T-cell (primary cell): ENCODE results near the gene YLPM1. TPM values are rescaled to one million over a fixed set of nuclear protein-coding genes. Genes with fewer than 3 reads are reported as not detected.
A peak's percentile ranks its signal among the peaks of the same experiment; 100 is the strongest.

Experiments
- ATAC-seq, 4 experiments: fragments of 200-7000 bp in 3 of 4; fragments of 150-1000 bp in 1 of 4; cut with Tn5 transposase; replicated peaks in 1 of 4; 1 replicate in 3 of 4; 2 replicates in 1 of 4; pipeline ENCODE4 v1.10.0; 2021; ENCODE audit warnings: moderate library complexity in 3 of 4, mild to moderate bottlenecking in 2 of 4, moderate number of reproducible peaks in 1 of 4
- CTCF ChIA-PET, 2 donors: fragments of 300-600 bp; sonication (Branson Sonifier 250); formaldehyde crosslinking; loops; one replicate each; lab custom pipeline; 2022; ENCODE audit warnings: antibody characterized with exemption in 2 of 2; lab: Charles Lee
- POLR2A ChIA-PET, 2 donors: fragments of 300-600 bp; sonication (Branson Sonifier 250); formaldehyde crosslinking; loops; one replicate each; lab custom pipeline; 2022; ENCODE audit warnings: antibody characterized with exemption in 2 of 2; lab: Charles Lee
- DNase-seq, 35 experiments: peaks; one replicate each; pipeline versions ENCODE4 v3.0.0 to v3.0.0-alpha.2; 2013 to 2023
- H3K27ac ChIP-seq: one replicate; pipeline ENCODE4 v1.5.1; 2013; ENCODE audit warnings: low read length
- H3K27me3 ChIP-seq, 2 experiments: replicated peaks in 1 of 2; 1 replicate in 1 of 2; 2 replicates in 1 of 2; pipeline versions ENCODE4 v1.6.1 to v1.7.0; 2013; ENCODE audit warnings: low read length in 1 of 2, mixed read lengths in 1 of 2; ENCODE audit not compliant: control insufficient read depth in 2 of 2, insufficient read depth in 2 of 2; ENCODE audit errors: extremely low read depth in 1 of 2
- H3K36me3 ChIP-seq, 2 donors: 1 replicate in 1 of 2; 2 replicates in 1 of 2; pipeline versions ENCODE4 v1.6.1 to v1.7.0; 2013; ENCODE audit warnings: low read length in 1 of 2; ENCODE audit not compliant: control insufficient read depth in 2 of 2, insufficient read depth in 1 of 2; ENCODE audit errors: extremely low read depth in 1 of 2
- H3K4me1 ChIP-seq, 2 experiments: 1 replicate in 1 of 2; 2 replicates in 1 of 2; pipeline versions ENCODE4 v1.6.1 to v1.7.0; 2013; ENCODE audit warnings: low read length in 2 of 2, mixed read lengths in 1 of 2; ENCODE audit not compliant: insufficient read depth in 2 of 2, control insufficient read depth in 1 of 2; ENCODE audit errors: extremely low read depth in 1 of 2
- H3K4me3 ChIP-seq, 2 donors: 1 replicate in 1 of 2; 2 replicates in 1 of 2; pipeline versions ENCODE4 v1.5.1 to v1.7.0; 2013; ENCODE audit warnings: mild to moderate bottlenecking in 2 of 2, low read length in 1 of 2, moderate library complexity in 1 of 2; ENCODE audit not compliant: control insufficient read depth in 1 of 2; ENCODE audit errors: extremely low read depth in 1 of 2
- H3K9me3 ChIP-seq: 2 replicates; pipeline ENCODE4 v1.7.0; 2013
- H3K27ac Mint-ChIP-seq, 2 donors: one replicate each; pipeline ENCODE4 v1.8.0; 2020 to 2021; ENCODE audit warnings: mild to moderate bottlenecking in 2 of 2, mixed read lengths in 2 of 2
- H3K27me3 Mint-ChIP-seq, 2 donors: one replicate each; pipeline ENCODE4 v1.8.0; 2021 to 2022; ENCODE audit warnings: mixed read lengths in 2 of 2
- H3K36me3 Mint-ChIP-seq: one replicate; pipeline ENCODE4 v1.8.0; 2021; ENCODE audit warnings: mixed read lengths
- H3K4me1 Mint-ChIP-seq, 3 donors: one replicate each; pipeline ENCODE4 v1.8.0; 2020 to 2022; ENCODE audit warnings: mixed read lengths in 3 of 3, mild to moderate bottlenecking in 1 of 3
- H3K4me3 Mint-ChIP-seq, 3 donors: one replicate each; pipeline ENCODE4 v1.8.0; 2020 to 2022; ENCODE audit warnings: mild to moderate bottlenecking in 3 of 3, mixed read lengths in 3 of 3, moderate library complexity in 3 of 3
- H3K9me3 Mint-ChIP-seq, 3 donors: one replicate each; pipeline ENCODE4 v1.8.0; 2020 to 2022; ENCODE audit warnings: mixed read lengths in 3 of 3
- WGBS: methylation state at CpG from one replicate; pipeline ENCODE4 v1.1.5; 2013; ENCODE audit warnings: missing lambda C conversion rate; ENCODE audit not compliant: insufficient coverage; 5-methylcytosine and 5-hydroxymethylcytosine counted together
- total RNA-seq, 35 experiments: library from RNA in 6 of 35; stranded (reverse) in 6 of 35; fragments of 120-200 nt in 1 of 35; gene quantifications; one replicate each; pipeline versions ENCODE4 v1.2.1 to v1.2.4 and lab custom pipeline; 2013 to 2026

The YLPM1 gene
- total RNA-seq, 5 donors from 2014 or later (not counting 1 experiment from before 2014, with no cell fraction given): 73.0 to 121 (median 86.5) TPM

DNA sequence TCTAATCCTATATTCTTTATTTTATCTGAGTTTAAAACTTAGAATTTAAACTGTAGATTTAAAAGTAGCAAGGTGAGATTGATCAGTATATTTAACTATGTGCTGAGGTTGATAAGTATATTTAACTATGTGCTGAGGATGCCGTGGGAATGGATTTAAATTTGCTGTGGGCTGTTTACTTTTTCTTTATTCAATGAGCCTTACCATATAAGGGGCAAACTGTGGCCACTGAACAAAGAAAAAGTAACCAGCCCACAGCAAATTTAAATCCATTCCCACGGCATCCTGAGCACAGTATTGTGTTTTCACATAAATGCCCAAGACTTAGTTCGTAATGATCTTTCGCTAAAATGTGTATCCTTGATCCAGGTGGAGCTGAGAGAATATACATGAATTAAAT, 69.7 kb downstream of the YLPM1 start:
- no peak for DNase-seq
- H3K36me3 Mint-ChIP-seq: peaks cover 36% of the 10 kb centered on the region
- CTCF ChIA-PET: no interaction called here
- H3K27ac Mint-ChIP-seq: no peak overlapping the region
- no peak for ATAC-seq
- peaks cover 38 to 41% (median 40%) of the 10 kb centered on the region in 3 donors for H3K4me1 Mint-ChIP-seq
- H3K4me3 Mint-ChIP-seq: no peak overlapping the region
- Histone ChIP-seq H3K4me3 (no peak overlapping the region), H3K4me1 (peaks cover 13 to 34% of the 10 kb centered on the region in 2 experiments), H3K36me3 (peaks cover 5 to 27% of the 10 kb centered on the region in 2 donors), H3K9me3 (no peaks in the 10 kb centered on the region), H3K27ac (no peak overlapping the region), H3K27me3 (no peaks in the 10 kb centered on the region)
- WGBS: no CpG with 5 or more reads among the region's 4 CpGs
- POLR2A ChIA-PET: interaction anchor here in 1 of 2 donors (0.6 kb wide), 1 partner anchor 47 kb away, joined by 5 read pairs; no protein-coding TSS in a partner anchor
- H3K9me3 Mint-ChIP-seq: no peaks in the 10 kb centered on the region
- H3K27me3 Mint-ChIP-seq: no peaks in the 10 kb centered on the region

DNA sequence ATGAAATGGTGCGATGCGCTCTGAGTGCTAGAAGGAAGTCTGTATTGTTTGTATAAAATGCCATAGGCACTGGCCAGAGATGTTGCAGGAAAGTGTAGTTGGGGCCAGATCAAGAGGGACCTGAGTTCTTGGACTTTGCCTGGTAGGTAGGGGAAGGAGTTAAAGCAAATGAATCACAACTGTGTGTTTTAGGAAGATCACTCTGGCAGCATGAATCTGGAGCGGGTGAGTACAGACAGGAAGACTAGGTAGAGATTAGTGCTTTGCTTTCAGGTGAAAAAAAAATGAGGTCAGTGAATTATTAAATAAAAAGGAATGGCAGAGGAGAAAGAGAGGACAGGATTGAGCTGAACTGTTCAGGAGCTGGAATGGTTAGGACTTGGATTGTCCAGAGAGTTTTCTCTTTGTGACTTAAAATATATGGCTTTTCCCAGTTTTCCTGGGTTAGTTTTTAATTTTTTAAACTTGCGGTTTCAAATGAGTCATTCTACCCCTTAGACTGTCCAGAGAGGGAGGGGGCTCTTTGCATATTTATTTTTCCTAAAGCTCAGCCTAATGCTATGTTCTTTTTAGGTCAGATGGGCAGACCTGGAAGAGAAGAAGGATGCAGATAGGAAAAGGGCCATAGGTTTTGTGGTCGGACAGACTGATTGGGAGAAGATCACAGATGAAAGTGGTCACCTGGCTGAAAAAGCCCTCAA, 71.7 kb downstream of the YLPM1 start:
- CTCF ChIA-PET: interaction anchor here in 1 of 2 donors (0.8 to 3.5 kb wide), 2 partner anchors 18 to 27 kb away, joined by 3 to 10 read pairs; no protein-coding TSS in a partner anchor
- POLR2A ChIA-PET: no interaction called here
- Histone ChIP-seq H3K4me3 (no peak overlapping the region), H3K36me3 (peaks cover 0 to 18% of the 10 kb centered on the region in 2 donors), H3K9me3 (no peaks in the 10 kb centered on the region), H3K27ac (peak overlapping the region; percentile 96), H3K27me3 (no peaks in the 10 kb centered on the region), H3K4me1 (peaks cover 19 to 46% of the 10 kb centered on the region in 2 experiments)
- ATAC-seq (no peak), DNase-seq (no peak)
- peak overlapping the region; percentile 98 to 99 for H3K27ac Mint-ChIP-seq
- H3K36me3 Mint-ChIP-seq: peaks cover 28% of the 10 kb centered on the region
- no peaks in the 10 kb centered on the region for H3K9me3 Mint-ChIP-seq
- no peaks in the 10 kb centered on the region for H3K27me3 Mint-ChIP-seq
- peaks cover 52 to 58% (median 56%) of the 10 kb centered on the region in 3 donors for H3K4me1 Mint-ChIP-seq
- H3K4me3 Mint-ChIP-seq: peak overlapping the region in 1 of 3 donors; percentile 70
- 94% methylated on average over 2 of the region's 5 CpGs for WGBS

DNA sequence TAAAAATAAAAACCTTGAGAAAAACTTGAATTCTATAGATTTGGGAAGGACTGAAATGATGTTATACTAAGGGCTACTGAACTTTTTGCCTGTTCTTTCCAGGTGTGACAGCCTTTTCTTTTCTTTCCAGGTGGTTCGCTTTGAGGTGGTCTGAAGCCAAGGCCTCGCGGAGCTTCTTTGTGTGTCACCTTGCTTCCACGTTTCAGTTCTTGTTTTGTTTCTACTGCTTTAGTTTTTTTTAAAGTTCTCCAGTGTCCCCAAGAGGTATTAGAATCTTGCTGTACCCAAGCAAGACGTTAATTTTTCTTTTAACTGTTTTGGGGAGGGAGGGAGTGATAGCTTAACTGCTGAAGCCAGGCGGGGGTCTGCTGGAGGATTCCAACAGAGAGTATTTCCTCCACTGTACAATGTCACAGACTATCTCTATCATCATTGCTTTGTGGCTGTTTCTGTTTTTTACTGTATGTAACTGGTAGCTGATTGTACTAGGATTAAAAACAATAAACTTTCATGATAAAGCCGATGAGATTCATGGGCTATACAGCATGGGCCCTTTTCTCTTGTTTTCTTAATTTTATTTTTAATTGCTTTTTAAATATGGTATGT, 72.6 kb downstream of the YLPM1 start:
- POLR2A ChIA-PET: no interaction called here
- Mint-ChIP-seq H3K4me3 (peak overlapping the region; percentile 37 to 70 (median 56)), H3K4me1 (peaks cover 61 to 67% (median 65%) of the 10 kb centered on the region in 3 donors)

DNA sequence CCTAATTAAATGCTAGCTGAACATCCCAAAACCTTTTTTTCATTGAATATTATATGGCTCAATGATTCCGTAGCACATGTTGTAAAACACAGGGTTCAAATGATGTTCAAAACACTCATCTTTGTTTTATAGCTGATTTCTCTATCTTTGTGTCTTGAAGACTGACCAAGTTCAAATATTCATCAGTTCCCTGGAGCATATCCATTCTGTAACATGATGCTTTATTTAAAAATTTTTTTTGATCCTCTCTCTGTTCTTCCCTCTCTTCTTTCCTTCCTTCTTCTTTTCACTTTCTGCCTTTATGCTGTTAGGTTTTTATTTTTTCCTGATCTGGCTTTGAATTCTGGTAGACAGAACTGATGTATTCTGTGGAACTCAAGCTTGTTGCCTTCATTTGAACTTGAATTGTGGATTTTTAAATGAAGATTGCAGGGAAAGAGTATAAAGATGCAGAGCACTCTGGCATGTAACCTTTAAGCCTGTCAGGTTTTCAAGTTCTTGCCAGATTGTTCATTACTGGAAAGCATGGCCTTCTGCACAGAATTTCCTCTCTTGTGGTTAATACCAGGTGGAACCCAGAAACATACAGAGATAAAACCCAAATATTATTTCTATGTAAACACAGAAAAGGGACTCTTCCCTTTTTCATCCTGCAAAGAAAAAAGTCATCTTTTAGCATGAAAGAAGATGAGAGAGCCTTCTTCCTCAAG, 73.3 kb downstream of the YLPM1 start:
- Histone ChIP-seq H3K9me3 (no peaks in the 10 kb centered on the region), H3K4me1 (peaks cover 30 to 46% of the 10 kb centered on the region in 2 experiments), H3K27me3 (no peaks in the 10 kb centered on the region), H3K36me3 (peaks cover 0 to 3% of the 10 kb centered on the region in 2 donors), H3K27ac (peak overlapping the region; percentile 96), H3K4me3 (no peak overlapping the region)
- peak overlapping the region in 2 of 3 donors; percentile 53 to 70 for H3K4me3 Mint-ChIP-seq
- ChIA-PET POLR2A (interaction anchor here in 1 of 2 donors (0.5 to 0.8 kb wide), 3 partner anchors 12 to 1222 kb away, joined by 3 to 11 read pairs (median 7); no protein-coding TSS in a partner anchor), CTCF (interaction anchor here (0.6 to 3.5 kb wide), 5 partner anchors 16 to 252 kb away, joined by 3 to 10 read pairs (median 4); no protein-coding TSS in a partner anchor)
- DNase-seq (no peak), ATAC-seq (peak in 1 of 4 experiments; percentile 18)
- H3K27me3 Mint-ChIP-seq: no peaks in the 10 kb centered on the region
- WGBS: no CpG with 5 or more reads among the region's 1 CpG
- no peaks in the 10 kb centered on the region for H3K9me3 Mint-ChIP-seq
- H3K27ac Mint-ChIP-seq: peak overlapping the region; percentile 98 to 99
- H3K36me3 Mint-ChIP-seq: peaks cover 26% of the 10 kb centered on the region
- H3K4me1 Mint-ChIP-seq: peaks cover 68 to 73% (median 71%) of the 10 kb centered on the region in 3 donors

More for the DNA sequence above, 72.6 kb downstream of the YLPM1 start:
- Mint-ChIP-seq H3K27me3 (no peaks in the 10 kb centered on the region), H3K9me3 (no peaks in the 10 kb centered on the region), H3K36me3 (peaks cover 27% of the 10 kb centered on the region), H3K27ac (peak overlapping the region; percentile 98 to 99)
- peaks cover 24 to 46% of the 10 kb centered on the region in 2 experiments for H3K4me1 ChIP-seq
- ATAC-seq: peak; percentile 28 to 54 (median 48)
- H3K4me3 ChIP-seq: no peak overlapping the region
- DNase-seq: no peak
- no peaks in the 10 kb centered on the region for H3K9me3 ChIP-seq
- H3K36me3 ChIP-seq: peaks cover 0 to 9% of the 10 kb centered on the region in 2 donors
- H3K27me3 ChIP-seq: no peaks in the 10 kb centered on the region
- WGBS: 60% methylated on average over 1 of the region's 7 CpGs
- peak overlapping the region; percentile 96 for H3K27ac ChIP-seq
- CTCF ChIA-PET: interaction anchor here (0.6 to 3.5 kb wide), 4 partner anchors 17 to 253 kb away, joined by 3 to 10 read pairs (median 4); no protein-coding TSS in a partner anchor

DNA sequence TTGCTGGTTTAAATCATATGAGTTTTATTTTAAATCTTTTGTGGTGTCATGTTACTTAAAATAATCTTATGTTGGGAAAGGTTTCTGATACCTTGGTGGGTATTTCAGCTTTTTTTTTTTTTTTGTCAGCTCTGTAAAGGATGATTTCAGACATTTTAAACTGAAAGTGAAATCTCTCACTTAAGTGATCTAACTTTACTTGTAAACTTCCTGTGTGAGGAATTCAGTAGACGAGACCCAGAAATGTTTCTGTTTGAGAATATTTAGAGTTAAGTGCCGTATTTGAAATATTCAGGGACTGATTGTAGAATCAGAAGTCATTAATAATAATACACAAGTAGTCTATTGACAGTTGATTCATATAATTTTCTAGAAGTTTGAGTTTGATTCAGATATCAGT, 75.0 kb downstream of the YLPM1 start:
- Mint-ChIP-seq H3K27me3 (no peaks in the 10 kb centered on the region), H3K36me3 (peaks cover 23% of the 10 kb centered on the region), H3K4me1 (peaks cover 78 to 85% (median 85%) of the 10 kb centered on the region in 3 donors), H3K9me3 (no peaks in the 10 kb centered on the region), H3K27ac (peak overlapping the region; percentile 98 to 99), H3K4me3 (peak overlapping the region; percentile 67 to 74 (median 70))
- POLR2A ChIA-PET: interaction anchor here (0.6 kb wide), 8 partner anchors 15 to 340 kb away, joined by 3 to 10 read pairs (median 4); no protein-coding TSS in a partner anchor
- peak in 1 of 35 experiments; percentile 64 for DNase-seq
- no peak overlapping the region for H3K4me3 ChIP-seq
- no peaks in the 10 kb centered on the region for H3K27me3 ChIP-seq
- H3K4me1 ChIP-seq: peaks cover 39 to 53% of the 10 kb centered on the region in 2 experiments
- peak overlapping the region; percentile 96 for H3K27ac ChIP-seq
- peaks cover 0 to 3% of the 10 kb centered on the region in 2 donors for H3K36me3 ChIP-seq
- peak; percentile 55 to 74 (median 63) for ATAC-seq
- H3K9me3 ChIP-seq: no peaks in the 10 kb centered on the region
- no CpG with 5 or more reads among the region's 2 CpGs for WGBS
- CTCF ChIA-PET: interaction anchor here (0.6 to 3.5 kb wide), 6 partner anchors 14 to 216 kb away, joined by 3 to 10 read pairs (median 4); no protein-coding TSS in a partner anchor
